ENCODE results near the gene ATP11C. TPM values are rescaled to one million over a fixed set of nuclear protein-coding genes. Genes with fewer than 3 reads are reported as not detected.

The ATP11C gene
- total RNA-seq, 4 donors from 2014 or later: 5.9 to 24.4 (median 14.9) TPM

GRCh38 chrX:139739138-139739537, 193.7 kb downstream of the ATP11C start:
- no peaks in the 10 kb centered on the region for H3K27me3 ChIP-seq
- TF ChIP-seq CTCF (IDR thresholded peaks at IDR 0.05) (no peak), POLR2A (IDR thresholded peaks at IDR 0.05) (no peak)
- WGBS, 2 donors: 34 to 42% methylated on average over 2 of the region's 2 CpGs
- DNase-seq: no peak
- no peaks in the 10 kb centered on the region for H3K4me1 ChIP-seq
- intact Hi-C loops (cut with DNase I): loop anchor here (10.0 kb wide), 1 partner anchor 56 kb away; no protein-coding TSS in a partner anchor
- H3K27ac ChIP-seq: no peak overlapping the region
- H3K9me3 ChIP-seq: no peaks in the 10 kb centered on the region
- H3K4me3 ChIP-seq: no peak overlapping the region
- peaks cover 0 to 13% (median 0%) of the 10 kb centered on the region in 3 donors for H3K36me3 ChIP-seq

GRCh38 chrX:139738581-139738980, 194.3 kb downstream of the ATP11C start:
- no peak overlapping the region for H3K27ac ChIP-seq
- TF ChIP-seq CTCF (IDR thresholded peaks at IDR 0.05) (no peak), POLR2A (IDR thresholded peaks at IDR 0.05) (no peak)
- H3K4me1 ChIP-seq: no peaks in the 10 kb centered on the region
- no peak overlapping the region for H3K4me3 ChIP-seq
- DNase-seq: no peak
- H3K36me3 ChIP-seq: peaks cover 0 to 13% (median 0%) of the 10 kb centered on the region in 3 donors
- intact Hi-C loops (cut with DNase I): loop anchor here (10.0 kb wide), 1 partner anchor 56 kb away; no protein-coding TSS in a partner anchor
- no peaks in the 10 kb centered on the region for H3K27me3 ChIP-seq
- H3K9me3 ChIP-seq: no peaks in the 10 kb centered on the region

- intact Hi-C loops (cut with DNase I): loop anchor here (10.0 kb wide), 1 partner anchor 59 kb away; no protein-coding TSS in a partner anchor
- no peak for TF ChIP-seq POLR2A (IDR thresholded peaks at IDR 0.05)
Observed at GRCh38 chrX:139736151-139736550, 196.7 kb downstream of the ATP11C start.

GRCh38 chrX:139734996-139735395, 197.9 kb downstream of the ATP11C start:
- TF ChIP-seq POLR2A (IDR thresholded peaks at IDR 0.05): no peak
- TF ChIP-seq CTCF (IDR thresholded peaks at IDR 0.05): no peak
- Histone ChIP-seq H3K36me3 (peaks cover 0 to 13% (median 3%) of the 10 kb centered on the region in 3 donors), H3K9me3 (no peaks in the 10 kb centered on the region), H3K4me3 (no peak overlapping the region), H3K27ac (no peak overlapping the region), H3K27me3 (no peaks in the 10 kb centered on the region), H3K4me1 (no peaks in the 10 kb centered on the region)
- intact Hi-C loops (cut with DNase I): loop anchor here (10.0 kb wide), 1 partner anchor 60 kb away; no protein-coding TSS in a partner anchor
- DNase-seq: no peak
- WGBS, 2 donors: 100% methylated on average over 1 of the region's 1 CpG; no CpG with 5 or more reads in 1 of the 2 donors

More at GRCh38 chrX:139736151-139736550, 196.7 kb downstream of the ATP11C start:
- H3K27me3 ChIP-seq: no peaks in the 10 kb centered on the region
- no peaks in the 10 kb centered on the region for H3K4me1 ChIP-seq
- peaks cover 0 to 13% (median 3%) of the 10 kb centered on the region in 3 donors for H3K36me3 ChIP-seq
- H3K4me3 ChIP-seq: no peak overlapping the region
- DNase-seq: no peak
- 74 to 100% methylated on average over 1 of the region's 1 CpG for WGBS, 2 donors
- no peak overlapping the region for H3K27ac ChIP-seq
- H3K9me3 ChIP-seq: no peaks in the 10 kb centered on the region

- intact Hi-C loops (cut with DNase I): no loop called here
- H3K4me3 ChIP-seq: no peak overlapping the region
- no peaks in the 10 kb centered on the region for H3K4me1 ChIP-seq
- TF ChIP-seq POLR2A (IDR thresholded peaks at IDR 0.05) (no peak), CTCF (IDR thresholded peaks at IDR 0.05) (no peak)
- no peaks in the 10 kb centered on the region for H3K36me3 ChIP-seq
- H3K27me3 ChIP-seq: no peaks in the 10 kb centered on the region
- 80 to 82% methylated on average over 1 of the region's 1 CpG for WGBS, 2 donors
- no peak overlapping the region for H3K27ac ChIP-seq
- DNase-seq: no peak
- no peaks in the 10 kb centered on the region for H3K9me3 ChIP-seq
Observed at GRCh38 chrX:139725720-139726119, 207.1 kb downstream of the ATP11C start.

DNA sequence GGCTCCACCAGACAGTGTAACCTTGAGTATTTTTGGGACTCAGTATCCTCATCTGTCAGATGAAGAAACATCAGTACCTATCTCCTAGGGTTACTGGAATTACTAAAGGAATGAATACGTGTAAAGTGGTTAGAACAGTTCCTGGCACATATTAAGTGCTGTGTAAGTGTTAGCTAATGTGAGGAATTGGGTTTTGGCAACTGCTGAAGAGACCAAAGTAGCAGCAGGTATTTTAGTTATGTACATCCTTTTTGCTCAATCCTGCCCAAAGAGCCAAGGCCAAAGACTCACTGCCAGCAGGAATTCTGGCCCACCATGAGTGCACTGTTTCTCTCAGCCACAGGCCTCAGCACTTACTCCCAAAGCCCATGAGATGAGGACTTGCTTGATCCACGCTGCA, 208.2 kb downstream of the ATP11C start:
- Histone ChIP-seq H3K4me1 (no peaks in the 10 kb centered on the region), H3K27me3 (no peaks in the 10 kb centered on the region), H3K4me3 (no peak overlapping the region), H3K27ac (no peak overlapping the region), H3K36me3 (no peaks in the 10 kb centered on the region), H3K9me3 (no peaks in the 10 kb centered on the region)
- intact Hi-C loops (cut with DNase I): no loop called here
- no peak for DNase-seq
- 65 to 100% methylated on average over 2 of the region's 2 CpGs for WGBS, 2 donors
- TF ChIP-seq POLR2A (IDR thresholded peaks at IDR 0.05) (no peak), CTCF (IDR thresholded peaks at IDR 0.05) (no peak)
